Mesenchymal stem cell (in vitro differentiated cells and primary cell): Measurements from ENCODE around the gene KCTD11.

ENCODE experiments used
- DNase-seq: peaks from one replicate; pipeline ENCODE4 v3.0.0-alpha.2; 2013
- H2AFZ ChIP-seq: one replicate; pipeline ENCODE4 v1.6.1; 2013; ENCODE audit warnings: low read depth, mild to moderate bottlenecking, control low read depth, inconsistent platforms, low read length, moderate library complexity
- H2AK5ac ChIP-seq: 2 replicates; pipeline ENCODE4 v1.6.1; 2013; ENCODE audit warnings: low read length, moderate library complexity, mild to moderate bottlenecking, inconsistent platforms; ENCODE audit not compliant: severe bottlenecking
- H2BK120ac ChIP-seq: one replicate; pipeline ENCODE4 v1.6.1; 2013; ENCODE audit warnings: low read depth, mild to moderate bottlenecking, inconsistent platforms, low read length, moderate library complexity
- H2BK12ac ChIP-seq, 2 experiments: one replicate each; pipeline ENCODE4 v1.6.1; 2013; ENCODE audit warnings: inconsistent platforms in 2 of 2, low read length in 2 of 2, mild to moderate bottlenecking in 2 of 2, moderate library complexity in 2 of 2, control low read depth in 1 of 2
- H2BK15ac ChIP-seq: one replicate; pipeline ENCODE4 v1.6.1; 2013; ENCODE audit warnings: mild to moderate bottlenecking, low read depth, inconsistent platforms; ENCODE audit not compliant: poor library complexity, severe bottlenecking
- H2BK5ac ChIP-seq: 2 replicates; pipeline ENCODE4 v1.6.1; 2013; ENCODE audit warnings: low read depth, mild to moderate bottlenecking, low read length, control low read depth, inconsistent platforms; ENCODE audit not compliant: poor library complexity, severe bottlenecking
- H3K14ac ChIP-seq, 2 experiments: one replicate each; pipeline ENCODE4 v1.6.1; 2013; ENCODE audit warnings: inconsistent platforms in 2 of 2, low read length in 2 of 2, control low read depth in 1 of 2, mild to moderate bottlenecking in 1 of 2, moderate library complexity in 1 of 2
- H3K18ac ChIP-seq, 2 experiments: one replicate each; pipeline ENCODE4 v1.6.1; 2013; ENCODE audit warnings: inconsistent platforms in 2 of 2, low read length in 2 of 2, control low read depth in 1 of 2, low read depth in 1 of 2, mild to moderate bottlenecking in 1 of 2
- H3K23ac ChIP-seq, 2 experiments: one replicate each; pipeline ENCODE4 v1.6.1; 2013; ENCODE audit warnings: inconsistent platforms in 2 of 2, low read length in 2 of 2, mild to moderate bottlenecking in 2 of 2, moderate library complexity in 2 of 2, control low read depth in 1 of 2
- H3K27ac ChIP-seq: 2 replicates; pipeline ENCODE4 v1.5.1; 2013; ENCODE audit warnings: mild to moderate bottlenecking, moderate library complexity, low read length, control low read depth, inconsistent platforms; ENCODE audit not compliant: poor library complexity, severe bottlenecking
- H3K27me3 ChIP-seq, 2 experiments: 2 replicates each; pipeline versions ENCODE4 v1.6.1 to v1.7.0; 2013; ENCODE audit warnings: low read length in 2 of 2, mild to moderate bottlenecking in 2 of 2, moderate library complexity in 2 of 2, control low read depth in 1 of 2, inconsistent platforms in 1 of 2; ENCODE audit not compliant: control insufficient read depth in 1 of 2, insufficient read depth in 1 of 2
- H3K36me3 ChIP-seq, 2 experiments: 2 replicates each; pipeline versions ENCODE4 v1.6.1 to v1.7.0; 2013; ENCODE audit warnings: low read length in 2 of 2, control low read depth in 1 of 2, inconsistent platforms in 1 of 2, low read depth in 1 of 2, mild to moderate bottlenecking in 1 of 2; ENCODE audit not compliant: insufficient read depth in 2 of 2, control insufficient read depth in 1 of 2
- H3K4ac ChIP-seq, 2 experiments: one replicate each; pipeline ENCODE4 v1.6.1; 2013; ENCODE audit warnings: inconsistent platforms in 2 of 2, low read length in 2 of 2, mild to moderate bottlenecking in 2 of 2, moderate library complexity in 2 of 2, control low read depth in 1 of 2, low read depth in 1 of 2
- H3K4me1 ChIP-seq: 2 replicates; pipeline ENCODE4 v1.6.1; 2013; ENCODE audit warnings: low read depth, low read length, control low read depth; ENCODE audit not compliant: control insufficient read depth, insufficient read depth
- H3K4me2 ChIP-seq: 2 replicates; pipeline ENCODE4 v1.6.1; 2013; ENCODE audit warnings: low read length, mild to moderate bottlenecking, inconsistent platforms; ENCODE audit not compliant: poor library complexity, severe bottlenecking
- H3K4me3 ChIP-seq, 2 experiments: 2 replicates each; pipeline versions ENCODE4 v1.5.1 to v1.7.0; 2013; ENCODE audit warnings: low read length in 2 of 2, mild to moderate bottlenecking in 2 of 2, control low read depth in 1 of 2, low read depth in 1 of 2; ENCODE audit not compliant: insufficient read depth in 1 of 2
- H3K79me1 ChIP-seq: replicated peaks from 2 replicates; pipeline ENCODE4 v1.6.1; 2013; ENCODE audit warnings: mild to moderate bottlenecking, control low read depth, low read length, inconsistent platforms; ENCODE audit not compliant: poor library complexity, severe bottlenecking
- H3K9ac ChIP-seq: 2 replicates; pipeline ENCODE4 v1.7.0; 2013; ENCODE audit warnings: mild to moderate bottlenecking, low read length, moderate library complexity
- H3K9me3 ChIP-seq: 2 replicates; pipeline ENCODE4 v1.7.0; 2013; ENCODE audit warnings: mild to moderate bottlenecking, low read length; ENCODE audit not compliant: control insufficient read depth
- H4K8ac ChIP-seq: one replicate; pipeline ENCODE4 v1.6.1; 2013; ENCODE audit warnings: inconsistent platforms, mild to moderate bottlenecking, low read length, moderate library complexity
- H4K91ac ChIP-seq: one replicate; pipeline ENCODE4 v1.6.1; 2013; ENCODE audit warnings: mild to moderate bottlenecking, low read length, inconsistent platforms
- WGBS: methylation state at CpG from one replicate; pipeline ENCODE4 v1.1.7; 2013; ENCODE audit warnings: mixed read lengths; 5-methylcytosine and 5-hydroxymethylcytosine counted together

The KCTD11 gene

DNA sequence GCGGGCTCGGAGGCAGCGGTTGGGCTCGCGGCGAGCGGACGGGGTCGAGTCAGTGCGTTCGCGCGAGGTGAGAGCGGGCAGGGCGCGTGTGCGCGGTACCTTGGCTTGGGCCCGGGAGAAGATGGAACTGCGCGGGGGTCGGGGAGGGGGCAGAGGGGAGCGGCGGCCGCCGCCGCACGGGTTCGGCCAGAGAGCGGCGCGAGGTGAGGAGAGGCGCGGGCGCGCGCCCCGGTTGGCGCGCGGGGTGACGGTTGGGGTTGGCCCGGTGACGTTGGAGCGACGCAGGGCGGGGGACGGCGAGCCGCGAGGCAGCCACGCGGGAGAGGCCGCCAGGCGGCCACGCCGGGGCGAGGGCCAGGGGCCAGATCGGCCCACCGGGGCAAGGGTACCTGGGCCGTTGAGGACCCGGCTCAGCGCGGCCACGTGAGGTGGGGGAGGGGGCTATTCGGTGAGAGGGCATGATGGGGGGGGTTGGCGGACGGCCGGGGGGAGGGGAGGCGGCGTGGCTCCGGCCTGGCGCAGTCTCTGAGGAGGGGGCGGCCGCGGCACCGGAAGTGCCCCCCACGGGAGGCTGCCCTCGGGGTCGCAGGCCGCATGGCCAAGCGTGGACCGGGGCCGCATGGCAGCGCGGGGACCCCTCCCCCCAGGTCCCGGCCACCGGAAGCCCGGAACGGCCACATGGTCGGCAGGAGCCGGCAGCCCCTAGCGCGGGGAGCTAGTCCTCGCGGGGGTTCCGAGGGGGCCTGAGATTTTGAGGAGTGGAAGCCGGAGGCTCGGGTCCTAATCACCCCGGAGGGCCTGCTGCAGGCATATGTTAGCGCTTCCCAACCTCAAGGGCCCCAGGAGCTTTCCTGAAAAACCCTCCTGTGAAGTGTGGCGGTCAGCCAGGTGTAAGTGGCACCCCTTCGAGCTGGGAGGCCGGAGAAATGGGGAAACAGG, 44.0 kb upstream of the KCTD11 start:
- Histone ChIP-seq H3K23ac (peak overlapping the region in 1 of 2 experiments; percentile 98), H2BK120ac (peak overlapping the region; percentile 85), H4K8ac (peak overlapping the region; percentile 95), H2AFZ (no peak overlapping the region), H3K4ac (peak overlapping the region; percentile 91 to 93), H2BK12ac (peak overlapping the region in 1 of 2 experiments; percentile 42), H3K4me3 (peak overlapping the region; percentile 86 to 99), H3K27me3 (no peaks in the 10 kb centered on the region), H3K36me3 (peaks cover 30 to 34% of the 10 kb centered on the region in 2 experiments), H2BK5ac (peak overlapping the region; percentile 87), H3K14ac (peak overlapping the region; percentile 92 to 100), H2AK5ac (peak overlapping the region; percentile 72), H3K27ac (peak overlapping the region; percentile 96), H3K79me1 (peaks cover 1% of the 10 kb centered on the region), H3K18ac (peak overlapping the region; percentile 98 to 100), H4K91ac (peak overlapping the region; percentile 99), H2BK15ac (peak overlapping the region; percentile 99), H3K9ac (peak overlapping the region; percentile 98), H3K4me1 (peaks cover 8% of the 10 kb centered on the region), H3K9me3 (no peaks in the 10 kb centered on the region), H3K4me2 (peak overlapping the region; percentile 97)
- peak; percentile 29 for DNase-seq
- 1% methylated on average over 40 of the region's 104 CpGs for WGBS

DNA sequence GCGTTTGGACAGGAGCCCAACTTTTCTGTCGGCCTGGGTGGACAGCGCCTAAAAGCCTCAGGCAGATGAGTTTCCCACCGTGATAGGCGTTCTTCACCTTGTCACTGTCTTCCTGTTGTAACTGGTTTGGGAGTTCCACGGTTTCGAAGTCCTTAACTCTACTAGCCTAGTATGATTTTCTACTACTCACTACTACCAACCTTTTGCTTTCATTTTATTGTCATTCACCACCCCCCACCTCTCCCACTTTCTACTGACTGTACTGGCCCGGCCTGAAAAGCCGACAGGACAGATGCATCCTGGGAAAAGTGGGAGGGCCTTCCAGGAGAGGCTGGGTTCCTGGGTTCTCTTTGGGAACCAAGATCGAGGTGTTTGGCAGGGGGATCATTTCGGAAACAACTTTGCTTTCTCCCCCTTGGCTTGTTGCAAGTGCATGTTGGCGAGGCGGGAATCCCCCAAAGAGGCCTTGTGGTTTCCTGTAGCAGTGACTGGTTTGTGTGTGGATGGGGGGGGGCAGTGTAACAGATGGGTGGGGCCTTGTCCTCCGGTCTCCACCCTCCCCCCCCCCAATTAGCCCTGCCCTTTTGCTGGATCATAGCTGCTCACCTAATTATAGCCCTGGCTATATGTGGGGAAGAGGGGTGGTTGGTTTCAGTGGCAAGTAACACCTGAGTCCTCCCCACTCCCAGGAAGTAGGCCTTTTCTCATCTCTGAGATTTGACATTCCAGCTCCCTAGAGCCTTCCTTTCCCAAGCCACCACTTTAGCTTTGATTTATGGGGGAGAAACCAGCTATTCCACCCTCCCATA, 43.1 kb upstream of the KCTD11 start:
- Histone ChIP-seq H2AK5ac (peak overlapping the region; percentile 7), H3K79me1 (peaks cover 4% of the 10 kb centered on the region), H3K4me3 (peak overlapping the region; percentile 86 to 99), H4K8ac (peak overlapping the region; percentile 65), H3K4ac (peak overlapping the region; percentile 42 to 93), H2BK15ac (no peak overlapping the region), H3K4me2 (peak overlapping the region; percentile 97), H3K27ac (peak overlapping the region; percentile 96), H2BK12ac (peak overlapping the region in 1 of 2 experiments; percentile 15), H3K4me1 (peaks cover 15% of the 10 kb centered on the region), H3K23ac (no peak overlapping the region), H2BK5ac (no peak overlapping the region), H3K9me3 (no peaks in the 10 kb centered on the region), H3K27me3 (no peaks in the 10 kb centered on the region), H2BK120ac (peak overlapping the region; percentile 66), H3K18ac (peak overlapping the region; percentile 98 to 100), H3K36me3 (peaks cover 38 to 43% of the 10 kb centered on the region in 2 experiments), H2AFZ (no peak overlapping the region), H3K14ac (peak overlapping the region; percentile 36 to 63), H3K9ac (peak overlapping the region; percentile 98), H4K91ac (peak overlapping the region; percentile 40)
- WGBS: 0% methylated on average over 11 of the region's 14 CpGs
- DNase-seq: peak; percentile 94

DNA sequence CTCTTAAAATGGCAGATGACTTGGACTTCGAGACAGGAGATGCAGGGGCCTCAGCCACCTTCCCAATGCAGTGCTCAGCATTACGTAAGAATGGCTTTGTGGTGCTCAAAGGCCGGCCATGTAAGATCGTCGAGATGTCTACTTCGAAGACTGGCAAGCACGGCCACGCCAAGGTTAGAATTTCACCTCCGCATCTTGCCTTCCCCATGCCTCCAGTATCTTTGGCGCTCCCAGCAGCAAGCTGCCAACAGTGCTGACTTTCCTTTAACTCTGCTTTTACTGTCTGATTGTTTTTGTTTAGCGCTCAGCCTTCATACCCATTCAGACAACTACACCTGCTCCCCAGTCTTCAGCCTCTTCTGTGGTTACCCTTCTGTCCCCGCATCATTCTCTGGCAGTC, 42.3 kb upstream of the KCTD11 start:
- no peak overlapping the region for H3K18ac ChIP-seq
- H3K27me3 ChIP-seq: no peaks in the 10 kb centered on the region
- H2BK5ac ChIP-seq: no peak overlapping the region
- no peak overlapping the region for H3K27ac ChIP-seq
- peaks cover 40 to 46% of the 10 kb centered on the region in 2 experiments for H3K36me3 ChIP-seq
- no peak overlapping the region for H2BK120ac ChIP-seq
- peaks cover 4% of the 10 kb centered on the region for H3K79me1 ChIP-seq
- WGBS: 97% methylated on average over 12 of the region's 12 CpGs
- H2AK5ac ChIP-seq: no peak overlapping the region
- H2AFZ ChIP-seq: no peak overlapping the region
- H3K9ac ChIP-seq: peak overlapping the region; percentile 98
- peak overlapping the region in 1 of 2 experiments; percentile 86 for H3K4me3 ChIP-seq
- H3K4me1 ChIP-seq: peaks cover 17% of the 10 kb centered on the region
- no peak overlapping the region for H2BK15ac ChIP-seq
- no peak overlapping the region for H2BK12ac ChIP-seq
- H3K4me2 ChIP-seq: peak overlapping the region; percentile 97
- no peak overlapping the region for H3K14ac ChIP-seq
- DNase-seq: no peak
- H4K8ac ChIP-seq: no peak overlapping the region
- H3K4ac ChIP-seq: no peak overlapping the region
- H3K23ac ChIP-seq: peak overlapping the region in 1 of 2 experiments; percentile 28
- H3K9me3 ChIP-seq: no peaks in the 10 kb centered on the region
- H4K91ac ChIP-seq: no peak overlapping the region
